SIG-M5 (cell line): ENCODE results near the gene FOXL3.

Experiments
- DNase-seq: peaks from one replicate; lab custom pipeline; 2025; lab: John Stamatoyannopoulos, UW

FOXL3 gene

GRCh38 chr7:266851-267840 is 22.8 kb upstream of the FOXL3 start:
- no peak for DNase-seq

DNA sequence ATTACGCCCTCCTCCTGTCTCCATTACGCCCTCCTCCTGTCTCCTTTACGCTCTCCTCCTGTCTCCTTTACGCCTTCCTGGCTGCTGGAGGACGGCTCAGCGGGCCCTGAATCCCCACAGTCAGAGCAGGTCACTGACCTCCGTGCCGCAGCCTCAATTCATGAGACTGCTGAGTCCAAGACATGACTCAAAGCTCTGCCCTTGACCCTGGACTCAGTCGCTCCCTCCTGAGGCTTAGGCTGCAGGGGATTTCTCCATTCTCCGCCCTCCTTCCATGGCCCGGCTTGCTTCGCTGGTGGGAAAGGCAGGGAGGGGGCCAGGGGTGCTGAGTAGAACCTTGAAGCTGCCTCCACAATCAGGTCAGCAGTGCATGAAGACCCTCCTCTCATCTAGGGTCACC is 21.0 kb upstream of the FOXL3 start:
- no peak for DNase-seq

DNA sequence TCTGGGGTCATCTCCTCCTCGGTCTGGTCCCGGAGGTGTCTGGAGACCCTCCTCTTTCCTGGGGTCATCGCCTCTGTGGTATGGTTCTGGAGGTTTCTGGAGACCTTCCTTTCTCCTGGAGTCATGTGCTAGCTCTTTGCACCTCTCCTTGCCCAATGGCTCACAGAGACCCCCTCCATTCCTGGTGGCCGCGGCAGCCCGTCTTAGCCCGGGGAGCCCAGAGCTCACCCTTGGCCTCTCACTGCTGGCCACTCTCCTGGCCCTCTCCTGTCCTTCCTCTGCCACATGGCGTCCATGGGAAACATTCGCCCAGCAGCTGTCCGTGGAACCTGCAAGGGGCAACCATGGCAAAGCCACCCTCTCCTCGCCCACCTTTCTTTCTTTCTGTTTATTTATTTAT is 20.2 kb upstream of the FOXL3 start:
- DNase-seq = no peak

DNA sequence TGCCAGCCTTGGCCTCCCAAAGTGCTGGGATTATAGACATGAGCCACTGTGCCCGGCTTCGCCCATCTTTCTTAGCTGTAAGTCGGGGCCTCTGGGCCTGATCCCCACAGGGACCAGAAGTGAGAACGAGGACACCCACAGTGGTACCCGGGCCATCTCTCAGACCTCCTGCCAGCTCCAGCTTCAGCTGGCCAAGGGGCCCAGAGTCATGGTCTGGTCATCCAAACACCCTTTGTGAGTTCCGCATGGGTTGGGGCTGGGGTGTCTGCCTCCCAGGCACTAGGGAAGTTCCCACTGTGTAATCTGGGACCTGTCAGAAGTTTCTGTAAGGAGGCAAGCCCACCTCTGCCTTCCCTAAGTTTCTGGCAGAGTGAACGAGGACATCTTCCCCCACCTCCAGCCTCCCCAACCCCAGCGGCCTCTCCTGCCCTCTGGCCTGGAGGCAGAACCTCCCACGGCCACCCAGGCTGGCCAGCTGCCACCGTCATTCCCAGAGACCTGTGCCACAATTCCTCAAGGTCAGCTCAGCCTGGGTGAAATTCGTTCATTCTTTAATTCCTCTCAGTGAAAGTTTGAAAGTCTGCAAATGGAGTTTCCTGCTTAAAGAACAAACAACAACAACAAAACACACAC is 19.5 kb upstream of the FOXL3 start:
- DNase-seq = no peak

GRCh38 chr7:271266-272107 is 18.5 kb upstream of the FOXL3 start:
- DNase-seq = no peak

- DNase-seq = no peak
Observed at GRCh38 chr7:272108-272615, 17.8 kb upstream of the FOXL3 start.

GRCh38 chr7:272631-273030 is 17.3 kb upstream of the FOXL3 start:
- no peak for DNase-seq

GRCh38 chr7:273327-273726 is 16.6 kb upstream of the FOXL3 start:
- no peak for DNase-seq

GRCh38 chr7:274266-274665 is 15.7 kb upstream of the FOXL3 start:
- peak; percentile 52 for DNase-seq

DNA sequence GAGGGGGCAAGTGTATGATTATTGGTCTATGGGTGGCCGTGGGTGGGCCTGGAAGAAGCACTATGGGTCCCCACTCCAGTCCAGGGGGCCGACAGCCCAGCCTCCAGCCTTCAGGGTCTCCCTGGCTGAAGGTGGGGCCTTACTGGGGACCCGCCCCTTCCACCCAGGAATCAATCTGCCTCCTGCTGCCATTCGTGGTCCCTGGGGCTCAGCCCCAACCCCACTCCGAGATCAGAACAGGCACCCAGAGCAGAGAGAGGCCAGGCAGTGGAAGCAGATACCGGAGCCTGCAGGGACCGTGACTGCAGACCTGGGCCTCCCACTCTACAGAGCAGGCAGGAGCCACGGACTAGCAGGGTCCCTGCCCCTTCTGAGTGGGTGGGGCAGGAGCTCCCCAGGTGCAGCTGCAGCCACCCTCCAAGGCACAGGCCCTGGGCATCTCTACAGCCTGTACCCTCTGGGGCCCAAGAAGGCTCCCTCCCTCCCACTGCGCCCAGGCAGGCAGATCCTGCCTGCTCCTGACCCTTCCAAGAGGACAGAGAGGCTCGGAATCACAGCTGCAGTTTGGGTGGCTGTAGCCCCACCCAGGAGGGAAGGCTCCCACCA is 13.6 kb upstream of the FOXL3 start:
- DNase-seq = no peak

DNA sequence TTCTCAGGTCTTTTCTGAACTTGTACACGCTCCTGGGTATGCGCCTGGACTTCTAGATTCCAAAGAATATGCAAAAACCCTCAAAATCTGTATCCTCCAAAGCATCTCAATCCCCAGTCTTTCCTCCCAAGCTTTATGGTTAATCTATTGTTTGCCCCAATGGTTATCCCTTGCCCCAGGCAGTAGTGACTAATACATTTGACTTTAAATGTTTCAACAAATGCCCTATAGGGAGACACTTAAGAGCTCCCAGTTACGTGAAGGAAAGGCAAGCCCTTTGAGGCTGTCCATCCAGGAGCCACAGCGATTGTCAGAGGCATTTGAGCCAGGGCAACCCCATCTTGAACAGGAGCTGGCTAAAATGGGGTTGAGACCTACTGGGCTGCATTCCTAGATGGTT is 12.7 kb upstream of the FOXL3 start:
- DNase-seq = no peak

- no peak for DNase-seq
Observed at GRCh38 chr7:278081-278480, 11.9 kb upstream of the FOXL3 start.

DNA sequence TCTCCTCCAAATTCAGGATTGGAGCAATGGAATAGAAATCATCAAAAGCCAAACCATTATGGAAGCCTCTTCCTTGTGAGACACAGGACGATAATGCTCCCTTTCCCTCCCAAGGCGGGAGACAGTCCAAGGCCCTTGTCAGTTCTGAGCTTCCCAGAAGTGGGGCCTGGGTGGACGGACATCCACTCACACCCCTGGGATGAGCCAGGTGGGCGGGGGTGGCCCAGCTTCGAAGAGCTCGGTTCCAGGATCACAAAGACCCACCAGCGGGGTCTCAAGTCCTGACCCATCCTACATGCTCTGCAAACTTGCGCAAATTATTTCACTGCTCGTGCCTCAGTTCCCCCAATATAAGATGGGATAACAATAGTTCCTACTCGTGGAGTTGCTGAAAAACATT is 10.1 kb upstream of the FOXL3 start:
- no peak for DNase-seq

DNA sequence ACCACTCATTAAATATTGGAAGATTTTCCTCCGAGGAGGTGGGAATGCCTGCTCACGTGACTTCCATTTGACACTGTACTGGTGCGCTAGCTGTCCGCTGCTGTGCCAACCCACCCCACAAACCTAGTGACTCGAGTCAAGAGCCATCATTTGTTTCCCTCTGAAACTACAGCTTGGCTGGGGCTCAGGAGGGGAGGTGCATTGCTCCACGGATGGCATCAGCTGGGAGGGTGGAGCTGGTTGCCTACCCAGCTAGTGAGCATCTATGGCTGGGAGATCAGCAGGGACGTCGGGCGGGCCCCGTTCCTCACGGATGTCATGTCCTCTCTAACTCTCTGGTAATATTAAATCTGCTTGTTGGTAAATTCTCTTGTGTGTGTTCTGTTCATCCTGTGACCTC is 9.5 kb upstream of the FOXL3 start:
- DNase-seq = no peak

GRCh38 chr7:281637-282036 is 8.3 kb upstream of the FOXL3 start:
- no peak for DNase-seq

DNA sequence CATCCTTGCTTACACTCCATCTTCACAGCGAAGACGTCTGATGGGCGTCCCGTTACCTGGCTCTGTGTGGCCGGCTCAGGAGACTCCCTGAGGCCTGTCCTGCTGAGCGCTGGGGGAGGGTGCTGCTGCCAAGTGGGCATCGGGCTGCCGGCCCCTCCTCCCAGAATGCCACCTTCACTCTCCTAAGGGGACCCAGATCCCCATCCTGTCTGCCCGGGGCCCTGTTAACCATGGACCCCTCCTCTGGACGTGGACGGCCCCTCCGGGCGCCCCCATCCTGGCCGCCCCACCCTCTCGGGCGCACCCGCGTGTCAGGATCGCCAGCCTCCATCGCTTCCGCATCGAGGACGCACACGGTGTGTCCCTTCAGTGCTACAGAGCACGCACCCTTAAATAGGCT is 7.3 kb upstream of the FOXL3 start:
- DNase-seq = no peak

DNA sequence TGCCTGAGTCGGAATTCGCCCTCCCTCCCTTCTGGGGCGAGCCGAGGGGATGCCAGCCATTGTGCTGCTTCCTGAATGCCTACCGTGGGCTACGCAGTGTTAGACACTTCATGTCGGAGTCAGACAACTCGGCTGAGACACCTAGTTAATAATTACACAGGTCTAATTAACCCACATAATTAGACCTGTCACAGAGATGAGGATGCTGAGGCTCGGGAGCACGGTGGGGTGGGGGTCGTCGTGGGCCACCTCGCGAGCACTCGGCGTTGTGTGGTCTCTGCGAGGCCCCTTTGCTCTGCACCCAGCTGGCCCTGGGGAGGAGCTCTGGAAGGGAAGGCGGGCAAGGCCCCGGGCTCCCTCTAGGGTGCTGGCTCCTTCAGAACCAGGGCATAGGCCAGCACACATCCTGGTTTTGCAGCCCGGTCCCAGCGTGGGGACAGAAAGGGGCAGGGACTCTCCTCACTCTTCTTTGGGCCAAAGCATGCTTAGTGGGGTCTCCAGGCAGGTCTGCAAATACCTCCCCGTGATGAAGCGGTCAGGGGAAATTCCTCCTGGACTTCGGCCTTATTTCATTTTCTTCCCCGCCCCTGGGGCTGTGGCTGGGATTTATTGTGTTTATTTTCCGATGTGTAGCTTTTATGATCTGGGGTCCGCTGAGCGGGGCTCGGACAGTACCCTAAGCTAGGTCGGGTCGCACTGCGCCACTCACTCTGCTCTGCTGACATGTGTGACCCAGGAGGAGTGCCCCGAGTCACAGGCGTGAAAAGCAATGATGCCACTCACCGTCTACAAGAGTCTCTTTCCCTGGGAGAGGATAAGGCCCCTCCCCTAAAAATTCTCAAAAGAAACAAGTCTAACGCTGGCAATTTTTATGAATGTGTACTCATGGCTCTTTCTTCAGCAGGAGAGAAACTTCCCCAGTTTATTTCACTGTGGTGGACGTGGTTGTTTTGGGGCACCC is 4.9 kb upstream of the FOXL3 start:
- no peak for DNase-seq

DNA sequence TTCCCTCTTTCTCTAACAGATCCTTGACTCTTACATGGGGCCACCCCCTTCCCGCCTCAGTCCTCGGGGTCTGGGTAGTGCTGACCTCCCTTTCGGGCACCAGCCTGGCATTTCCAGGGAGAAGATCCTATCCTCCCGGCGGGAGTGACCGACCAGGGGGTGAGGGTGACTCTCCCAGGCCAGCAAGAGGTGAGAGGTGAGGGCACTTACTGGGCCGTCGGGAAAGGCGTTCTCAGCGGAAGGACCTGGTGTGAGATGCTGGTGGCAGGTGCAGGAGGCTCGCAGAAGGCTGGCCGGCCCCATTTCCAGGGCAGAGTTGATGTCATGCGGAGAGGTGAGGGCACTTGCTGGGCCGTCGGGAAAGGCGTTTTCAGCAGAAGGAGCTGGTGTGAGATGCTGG is 4.2 kb upstream of the FOXL3 start:
- no peak for DNase-seq

GRCh38 chr7:286266-286665 is 3.7 kb upstream of the FOXL3 start:
- DNase-seq = no peak

DNA sequence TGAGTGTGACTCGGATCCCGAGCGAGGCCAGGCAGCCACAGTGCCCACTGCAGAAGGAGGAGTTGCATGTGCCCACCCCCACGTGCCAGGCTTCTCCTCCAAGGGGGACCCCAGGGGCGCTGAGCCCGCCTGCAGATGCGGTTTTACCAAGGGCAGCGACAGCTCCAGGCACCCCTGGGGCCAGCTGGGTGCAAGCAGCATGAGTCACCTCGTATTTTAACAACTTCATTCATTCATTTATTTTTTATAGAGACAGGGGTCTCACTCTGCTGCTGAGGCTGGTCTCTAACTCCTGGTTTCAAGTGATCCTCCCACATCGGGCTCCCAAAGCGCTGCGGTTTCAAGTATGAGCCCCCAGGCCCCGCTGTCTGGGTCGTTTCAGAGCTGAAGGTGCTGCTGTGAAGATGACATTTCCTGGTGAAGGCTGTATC is 1.3 kb upstream of the FOXL3 start:
- no peak for DNase-seq
